ENCODE measurements around the gene SCN3B. TPM values are rescaled to one million over a fixed set of nuclear protein-coding genes. Genes with fewer than 3 reads are reported as not detected.

SCN3B gene
- total RNA-seq, 1 experiment from 2014 or later = 0.77 TPM

GRCh38 chr11:123678246-123678645 lies 23.8 kb upstream of the SCN3B start:
- WGBS (ENCODE audit: extremely low coverage, insufficient read length, low lambda C conversion rate) = no CpG with 5 or more reads among the region's 2 CpGs
- Histone ChIP-seq H2BK5ac (ENCODE audit: insufficient read length, low read length) (no peak overlapping the region), H2BK120ac (ENCODE audit: low read depth, low read length, poor library complexity, severe bottlenecking) (no peak overlapping the region), H3K4ac (ENCODE audit: low read depth, low read length) (no peak overlapping the region), H4K5ac (ENCODE audit: insufficient read length, low read depth, low read length) (no peak overlapping the region), H3K14ac (ENCODE audit: insufficient read depth, low read length) (no peak overlapping the region), H3T11ph (ENCODE audit: low read length) (no peak overlapping the region), H3K9me3 (ENCODE audit: control insufficient read depth, low read depth, low read length) (no peaks in the 10 kb centered on the region), H3K4me1 (ENCODE audit: insufficient read depth, low read length) (no peaks in the 10 kb centered on the region), H2AK5ac (ENCODE audit: insufficient read length, low read length) (no peak overlapping the region), H3K79me2 (ENCODE audit: insufficient read depth, low read length) (no peaks in the 10 kb centered on the region), H3K56ac (ENCODE audit: insufficient read length, low read depth, low read length) (no peak overlapping the region), H3K79me1 (ENCODE audit: insufficient read depth, low read depth, low read length, poor library complexity, severe bottlenecking) (no peaks in the 10 kb centered on the region), H2AFZ (ENCODE audit: low read length) (no peak overlapping the region), H3K23me2 (ENCODE audit: insufficient read length, low read depth, low read length, poor library complexity, severe bottlenecking) (no peaks in the 10 kb centered on the region), H2BK20ac (ENCODE audit: low read depth, low read length, poor library complexity, severe bottlenecking) (no peak overlapping the region), H3K4me2 (ENCODE audit: insufficient read depth, insufficient read length, low read length) (no peak overlapping the region), H2BK15ac (ENCODE audit: low read depth, low read length) (no peak overlapping the region), H2BK12ac (ENCODE audit: insufficient read length, low read depth, low read length) (no peak overlapping the region), H3K9ac (ENCODE audit: extremely low read depth, insufficient read length, low read length) (no peak overlapping the region), H3K18ac (ENCODE audit: insufficient read length, low read depth, low read length) (no peak overlapping the region), H3K27ac (ENCODE audit: insufficient read length, low read depth, low read length) (no peak overlapping the region), H3K27me3 (ENCODE audit: insufficient read depth, low read length) (no peaks in the 10 kb centered on the region), H4K8ac (replicated peaks; ENCODE audit: insufficient read length, low read depth, low read length) (no peak overlapping the region), H4K20me1 (ENCODE audit: control insufficient read depth, insufficient read depth, insufficient read length) (no peaks in the 10 kb centered on the region), H3K23ac (ENCODE audit: insufficient read length, low read depth, low read length) (no peak overlapping the region), H4K91ac (ENCODE audit: insufficient read length, low read depth, low read length) (no peak overlapping the region)
- 0 out of 4 replicates have a peak, but pooled peaks cover under 1 to 3% of the 10 kb centered on the region in 2 experiments for H3K4me1 Mint-ChIP-seq
- H3K9me3 Mint-ChIP-seq = peaks cover 0 to 2% of the 10 kb centered on the region in 2 experiments; a peak in 1 of 5 replicates
- no peak overlapping the region for H3K4me3 Mint-ChIP-seq
- H3K27me3 Mint-ChIP-seq (ENCODE audit: low read depth) = peaks cover 7% of the 10 kb centered on the region; the same call in 1 of the 2 replicates
- no peak for TF ChIP-seq CTCF (conservative IDR thresholded peaks at IDR 0.05)
- no peak for DNase-seq
- no peaks in the 10 kb centered on the region; a peak in 1 of 7 replicates for H3K36me3 Mint-ChIP-seq (ENCODE audit: insufficient read depth in 1 of 3, low read depth in 3 of 3)
- H3K27ac Mint-ChIP-seq = no peak overlapping the region

Measured in H9 (cell line).